ENCODE data around the gene TBCB. TPM values are rescaled to one million over a fixed set of nuclear protein-coding genes. Genes with fewer than 3 reads are reported as not detected.
"Not testable (repeated sequence)": the region's sequence is repeated elsewhere in the genome, so short reads cannot be mapped to it uniquely, and the experiment has no call there.

The TBCB gene
- 100 to 1,000 TPM; 158 to 260 TPM for total RNA-seq

DNA sequence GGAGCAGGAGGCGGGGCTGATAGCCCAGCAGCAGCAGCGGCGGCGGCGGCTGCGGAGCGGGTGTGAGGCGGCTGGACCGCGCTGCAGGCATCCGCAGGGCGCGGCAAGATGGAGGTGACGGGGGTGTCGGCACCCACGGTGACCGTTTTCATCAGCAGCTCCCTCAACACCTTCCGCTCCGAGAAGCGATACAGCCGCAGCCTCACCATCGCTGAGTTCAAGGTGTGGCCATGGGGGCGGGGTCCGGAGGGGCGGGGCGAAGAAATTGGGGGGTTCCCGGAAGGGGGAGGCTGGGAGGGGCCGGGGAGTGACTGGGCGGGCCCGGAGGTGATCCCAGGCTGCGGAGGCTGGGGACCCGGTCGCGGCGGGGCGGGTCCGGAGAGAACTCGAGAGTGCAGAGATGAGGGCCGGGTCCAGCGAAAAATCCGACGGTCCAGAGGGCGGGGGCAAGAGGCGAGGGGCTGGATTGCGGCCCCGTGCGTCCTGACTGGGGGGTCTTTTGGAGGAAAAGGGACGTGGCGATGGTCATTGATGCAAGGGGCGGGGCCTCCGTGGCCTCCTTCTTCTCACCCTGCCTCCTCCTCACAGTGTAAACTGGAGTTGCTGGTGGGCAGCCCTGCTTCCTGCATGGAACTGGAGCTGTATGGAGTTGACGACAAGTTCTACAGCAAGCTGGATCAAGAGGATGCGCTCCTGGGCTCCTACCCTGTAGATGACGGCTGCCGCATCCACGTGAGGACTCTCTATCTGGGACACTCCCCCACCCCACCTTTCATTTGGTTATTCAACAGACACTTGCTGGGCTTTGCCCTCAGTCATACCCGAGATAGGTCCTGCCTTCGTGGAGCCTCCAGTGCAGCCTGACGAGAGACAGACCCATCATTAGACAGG, at the start of gene TBCB:
Gene TBCB (plus strand): TSS at position 16 of the 891 bp plus-strand sequence. CDS start 93 bp downstream, at position 109.
- ATAC-seq (ENCODE audit: insufficient number of reproducible peaks, low FRiP score, low read depth) (peak; percentile 4), DNase-seq (ENCODE audit: low spot score) (peak; percentile 42)
- no peaks in the 10 kb centered on the region for H3K27me3 ChIP-seq (replicated peaks; ENCODE audit: insufficient read depth)
- peaks cover 14% of the 10 kb centered on the region for H3K36me3 ChIP-seq
- peak within 1 kb of the TSS; percentile 68 to 86 for H3K27ac ChIP-seq
- H3K4me3 ChIP-seq = peak within 1 kb of the TSS; percentile 92
- no peaks in the 10 kb centered on the region for H3K9me3 ChIP-seq
- TF ChIP-seq, protein P1, sequence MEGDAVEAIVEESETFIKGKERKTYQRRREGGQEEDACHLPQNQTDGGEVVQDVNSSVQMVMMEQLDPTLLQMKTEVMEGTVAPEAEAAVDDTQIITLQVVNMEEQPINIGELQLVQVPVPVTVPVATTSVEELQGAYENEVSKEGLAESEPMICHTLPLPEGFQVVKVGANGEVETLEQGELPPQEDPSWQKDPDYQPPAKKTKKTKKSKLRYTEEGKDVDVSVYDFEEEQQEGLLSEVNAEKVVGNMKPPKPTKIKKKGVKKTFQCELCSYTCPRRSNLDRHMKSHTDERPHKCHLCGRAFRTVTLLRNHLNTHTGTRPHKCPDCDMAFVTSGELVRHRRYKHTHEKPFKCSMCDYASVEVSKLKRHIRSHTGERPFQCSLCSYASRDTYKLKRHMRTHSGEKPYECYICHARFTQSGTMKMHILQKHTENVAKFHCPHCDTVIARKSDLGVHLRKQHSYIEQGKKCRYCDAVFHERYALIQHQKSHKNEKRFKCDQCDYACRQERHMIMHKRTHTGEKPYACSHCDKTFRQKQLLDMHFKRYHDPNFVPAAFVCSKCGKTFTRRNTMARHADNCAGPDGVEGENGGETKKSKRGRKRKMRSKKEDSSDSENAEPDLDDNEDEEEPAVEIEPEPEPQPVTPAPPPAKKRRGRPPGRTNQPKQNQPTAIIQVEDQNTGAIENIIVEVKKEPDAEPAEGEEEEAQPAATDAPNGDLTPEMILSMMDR (IDR thresholded peaks at IDR 0.05) = no peak
- peaks cover 18 to 30% of the 10 kb centered on the region in 2 donors for H3K4me1 ChIP-seq (ENCODE audit: control insufficient read depth in 1 of 2, low read depth in 2 of 2)

- H3K27ac ChIP-seq = no peak overlapping the region
- TF ChIP-seq, protein P1 (IDR thresholded peaks at IDR 0.05) = no peak
Measured at GRCh38 chr19:36067681-36068080, 47.6 kb upstream of the TBCB start.

GRCh38 chr19:36068810-36069499, 46.3 kb upstream of the TBCB start:
- not testable (repeated sequence) for H3K4me3 ChIP-seq; H3K4me1 ChIP-seq (ENCODE audit: control insufficient read depth in 1 of 2, low read depth in 2 of 2); H3K27me3 ChIP-seq (replicated peaks; ENCODE audit: insufficient read depth); H3K9me3 ChIP-seq; H3K27ac ChIP-seq; ATAC-seq (ENCODE audit: insufficient number of reproducible peaks, low FRiP score, low read depth); H3K36me3 ChIP-seq; DNase-seq (ENCODE audit: low spot score)

More at GRCh38 chr19:36067681-36068080, 47.6 kb upstream of the TBCB start:
- H3K27me3 ChIP-seq (replicated peaks; ENCODE audit: insufficient read depth) = no peaks in the 10 kb centered on the region
- H3K4me1 ChIP-seq (ENCODE audit: control insufficient read depth in 1 of 2, low read depth in 2 of 2) = no peaks in the 10 kb centered on the region
- H3K36me3 ChIP-seq = no peaks in the 10 kb centered on the region
- H3K4me3 ChIP-seq = no peak overlapping the region
- H3K9me3 ChIP-seq = no peaks in the 10 kb centered on the region
- ATAC-seq (ENCODE audit: insufficient number of reproducible peaks, low FRiP score, low read depth) (no peak), DNase-seq (ENCODE audit: low spot score) (no peak)

DNA sequence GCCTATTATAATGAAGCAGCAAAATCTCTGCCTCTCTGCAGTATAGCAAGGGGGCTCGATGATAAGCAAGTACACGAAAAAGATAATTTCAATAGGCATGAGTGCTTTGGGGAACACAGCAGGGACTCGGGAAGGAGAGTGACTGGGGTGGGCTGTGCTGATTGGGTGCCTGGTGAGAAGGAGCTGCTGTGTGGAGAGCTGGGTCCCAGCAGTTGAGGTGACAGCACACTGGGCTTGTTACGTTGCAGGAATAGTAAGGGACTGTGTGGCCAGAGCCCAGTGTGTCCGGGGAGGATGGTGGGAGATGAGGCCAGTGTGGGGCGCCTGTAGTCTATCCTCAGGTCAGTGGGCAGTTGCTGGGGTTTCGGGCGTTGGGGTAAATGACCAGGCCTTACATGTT, 43.2 kb upstream of the TBCB start:
- no peak for DNase-seq (ENCODE audit: low spot score)
- H3K9me3 ChIP-seq = no peaks in the 10 kb centered on the region
- ATAC-seq (ENCODE audit: insufficient number of reproducible peaks, low FRiP score, low read depth) = no peak
- no peaks in the 10 kb centered on the region for H3K36me3 ChIP-seq
- H3K27me3 ChIP-seq (replicated peaks; ENCODE audit: insufficient read depth) = no peaks in the 10 kb centered on the region
- H3K4me3 ChIP-seq = no peak overlapping the region
- no peak overlapping the region for H3K27ac ChIP-seq
- TF ChIP-seq, protein P1 (IDR thresholded peaks at IDR 0.05) = no peak
- H3K4me1 ChIP-seq (ENCODE audit: control insufficient read depth in 1 of 2, low read depth in 2 of 2) = no peaks in the 10 kb centered on the region

DNA sequence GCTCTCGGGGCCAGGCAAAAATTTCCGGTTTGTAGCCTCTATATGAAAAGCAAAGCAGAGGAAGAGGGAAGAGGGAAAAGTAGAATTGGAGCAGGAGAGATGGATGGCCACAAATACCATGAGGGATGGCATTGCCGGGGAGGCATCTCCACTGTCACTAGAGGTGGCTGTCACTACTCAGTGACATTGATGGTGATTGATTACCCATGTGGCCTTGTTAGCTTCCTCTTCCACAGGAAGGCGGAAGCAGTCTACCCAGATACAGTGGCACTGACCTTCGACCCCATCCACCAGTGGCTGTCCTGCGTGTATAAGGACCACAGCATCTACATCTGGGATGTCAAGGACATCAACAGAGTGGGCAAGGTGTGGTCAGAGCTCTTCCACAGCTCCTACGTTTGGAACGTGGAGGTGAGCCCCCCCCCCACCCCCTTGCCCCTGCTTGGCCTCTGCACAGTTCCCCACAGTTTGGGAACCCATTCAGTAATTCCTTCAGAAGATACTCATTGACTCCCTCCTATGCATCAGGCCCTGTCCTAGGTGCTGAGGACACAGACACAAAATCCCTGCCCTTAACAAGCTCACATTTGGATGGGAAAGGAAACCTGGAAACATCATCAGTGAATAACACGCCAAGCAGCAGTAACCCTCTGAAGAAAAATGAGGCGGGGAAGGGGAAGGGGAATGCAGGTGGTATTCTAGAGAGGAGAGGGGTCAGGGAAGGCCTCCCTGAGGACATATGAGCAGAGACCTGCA, 42.0 kb upstream of the TBCB start:
- ATAC-seq (ENCODE audit: insufficient number of reproducible peaks, low FRiP score, low read depth) (no peak), DNase-seq (ENCODE audit: low spot score) (no peak)
- no peaks in the 10 kb centered on the region for H3K36me3 ChIP-seq

More for the DNA sequence above, 42.0 kb upstream of the TBCB start:
- Histone ChIP-seq H3K27me3 (replicated peaks; ENCODE audit: insufficient read depth) (no peaks in the 10 kb centered on the region), H3K9me3 (no peaks in the 10 kb centered on the region), H3K27ac (no peak overlapping the region), H3K4me3 (no peak overlapping the region), H3K4me1 (ENCODE audit: control insufficient read depth in 1 of 2, low read depth in 2 of 2) (no peaks in the 10 kb centered on the region)
- TF ChIP-seq, protein P1 (IDR thresholded peaks at IDR 0.05) = no peak
